Ovary (tissue), 9 donors: ENCODE measurements around the gene GATAD2A. TPM values are rescaled to one million over a fixed set of nuclear protein-coding genes. Genes with fewer than 3 reads are reported as not detected.

Source experiments
- DNase-seq, 5 donors: peaks; one replicate each; pipeline ENCODE4 v3.0.0-alpha.2; 2019 to 2020
- H3K27ac ChIP-seq, 2 donors: fragments of 200-600 bp; one replicate each; pipeline versions ENCODE4 v1.5.1 to v1.8.0; 2019 to 2022
- H3K27me3 ChIP-seq: fragments of 200-600 bp; one replicate; pipeline ENCODE4 v1.8.0; 2022
- H3K36me3 ChIP-seq: fragments of 200-600 bp; sonication (generic); one replicate; pipeline ENCODE4 v1.5.1; 2019
- H3K4me1 ChIP-seq: one replicate; pipeline ENCODE4 v1.8.1; 2013; ENCODE audit warnings: mild to moderate bottlenecking, moderate library complexity; ENCODE audit not compliant: insufficient read depth
- H3K4me3 ChIP-seq: fragments of 200-600 bp; sonication (generic); one replicate; pipeline ENCODE4 v1.5.1; 2017
- H3K9me3 ChIP-seq, 2 donors: fragments of 200-600 bp in 1 of 2; sonication (generic) in 1 of 2; one replicate each; pipeline versions ENCODE4 v1.5.1 to v1.8.1; 2013 to 2019; ENCODE audit warnings: mild to moderate bottlenecking in 1 of 2, moderate library complexity in 1 of 2
- EP300 ChIP-seq: sonication (generic); formaldehyde crosslinking; IDR thresholded peaks from one replicate; pipeline ENCODE4 v1.6.1; 2017; ENCODE audit warnings: antibody characterized with exemption
- POLR2A ChIP-seq: fragments of 450-650 bp; IDR thresholded peaks from one replicate; pipeline ENCODE4 v1.6.1; 2017; ENCODE audit warnings: antibody characterized with exemption, mild to moderate bottlenecking, moderate library complexity
- WGBS, 3 donors: extraction: QIAGEN DNeasy Blood & Tissue Kit in 1 of 3; methylation state at CpG; one replicate each; pipeline versions ENCODE4 v1.1.5 to v1.1.7; 2013 to 2017; 5-methylcytosine and 5-hydroxymethylcytosine counted together
- intact Hi-C, 4 donors: fragments of 100-400 bp; cut with DNase I; formaldehyde crosslinking; loops; one replicate each; pipeline versions ENCODE4 v1.11.0 to v1.15.1; 2022 to 2023
- polyA plus RNA-seq, 2 donors: library from polyadenylated mRNA; stranded (reverse); fragments of 200-250 nt in 1 of 2; fragments of 350-450 nt in 1 of 2; fragmentation: Illumina TruSeq in 1 of 2; extraction: RNeasy Lipid Tissue Mini Kit (QIAGEN cat#74804) in 1 of 2; gene quantifications; one replicate each; pipeline ENCODE4 v1.2.3, GENCODE V29; 2013 to 2014
- total RNA-seq, 7 donors: library from RNA; depleted of rRNA in 2 of 7; stranded (reverse); fragments of >200 nt in 2 of 7; fragmentation: NEBNext Ultra II Directional in 3 of 7; extraction: Animal tissue kit (Norgen Biotek cat#: 25700) in 3 of 7; gene quantifications; one replicate each; pipeline versions ENCODE4 v1.1.0 to v1.2.4, GENCODE V29; 2016 to 2023
- TF ChIP-seq, protein P1 (sequence below), 3 donors: fragments of 450-650 bp in 2 of 3; fragments of 200-600 bp in 1 of 3; IDR thresholded peaks; one replicate each; pipeline versions ENCODE4 v1.5.1 to v1.8.0; 2016 to 2022; ENCODE audit warnings: antibody characterized with exemption in 3 of 3, mild to moderate bottlenecking in 1 of 3
- donor health status: DM: no; HTN: no; CAD: no; lungs with moderate emphysema.
- donor health status: DM: no; HTN: no; CAD: no.
- donor health status: Bipolar disorder and iron deficiency.
- donor health status: DM: yes; HTN: yes; CAD: no.
- donor health status: DM: no; HTN: no; CAD: no.
- donor health status: DM: yes; HTN: yes; CAD: no.

GATAD2A gene
- total and polyA plus RNA-seq, 9 donors, result 10.7 to 83.0 (median 52.2) TPM

DNA sequence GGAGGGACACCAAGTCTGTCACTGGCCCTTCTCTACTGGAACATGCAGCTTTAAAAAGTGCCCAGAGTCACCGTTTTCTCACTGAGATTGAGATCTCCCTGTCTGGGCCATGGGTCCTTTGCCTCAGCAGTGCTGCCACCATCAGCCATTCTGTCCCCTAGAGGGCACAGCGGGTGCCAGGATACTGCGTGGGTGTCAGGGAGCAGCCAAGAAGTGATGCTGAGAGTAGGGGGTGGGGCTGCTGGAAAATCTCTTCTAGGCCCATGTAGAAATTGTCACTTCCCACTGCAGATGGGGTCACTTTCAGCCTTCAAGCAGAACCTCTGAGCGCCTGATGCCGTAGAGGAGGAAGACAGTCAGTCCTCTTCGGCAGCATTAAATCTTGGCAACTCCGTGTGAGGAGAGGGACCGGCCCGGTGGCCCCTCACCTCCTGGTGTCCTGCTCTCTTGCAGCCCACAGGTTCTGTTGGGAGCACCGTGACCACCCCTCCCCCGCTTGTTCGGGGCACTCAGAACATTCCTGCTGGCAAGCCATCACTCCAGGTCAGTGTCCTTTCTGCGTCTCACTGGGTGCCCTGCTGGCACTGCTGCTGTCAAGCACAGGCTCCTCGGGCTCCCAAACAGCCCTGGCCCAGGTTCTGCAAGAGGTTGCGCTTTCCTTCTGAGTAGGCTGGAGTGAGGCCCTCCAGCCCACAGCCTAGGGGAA lies 88.5 kb downstream of the GATAD2A start:
- intact Hi-C loops, result loop anchor here (5.0 to 10.0 kb wide), 3 partner anchors 127 to 349 kb away; no protein-coding TSS in a partner anchor
- H3K27ac ChIP-seq, result no peak overlapping the region
- WGBS, 3 donors, result 83 to 87% (median 84%) methylated on average over 13 to 15 of the region's 15 CpGs
- no peak overlapping the region for H3K4me3 ChIP-seq
- no peaks in the 10 kb centered on the region for H3K27me3 ChIP-seq
- no peak for DNase-seq
- peaks cover 10% of the 10 kb centered on the region for H3K4me1 ChIP-seq
- no peaks in the 10 kb centered on the region for H3K9me3 ChIP-seq
- TF ChIP-seq EP300 (no peak), POLR2A (no peak)
- TF ChIP-seq, protein P1, sequence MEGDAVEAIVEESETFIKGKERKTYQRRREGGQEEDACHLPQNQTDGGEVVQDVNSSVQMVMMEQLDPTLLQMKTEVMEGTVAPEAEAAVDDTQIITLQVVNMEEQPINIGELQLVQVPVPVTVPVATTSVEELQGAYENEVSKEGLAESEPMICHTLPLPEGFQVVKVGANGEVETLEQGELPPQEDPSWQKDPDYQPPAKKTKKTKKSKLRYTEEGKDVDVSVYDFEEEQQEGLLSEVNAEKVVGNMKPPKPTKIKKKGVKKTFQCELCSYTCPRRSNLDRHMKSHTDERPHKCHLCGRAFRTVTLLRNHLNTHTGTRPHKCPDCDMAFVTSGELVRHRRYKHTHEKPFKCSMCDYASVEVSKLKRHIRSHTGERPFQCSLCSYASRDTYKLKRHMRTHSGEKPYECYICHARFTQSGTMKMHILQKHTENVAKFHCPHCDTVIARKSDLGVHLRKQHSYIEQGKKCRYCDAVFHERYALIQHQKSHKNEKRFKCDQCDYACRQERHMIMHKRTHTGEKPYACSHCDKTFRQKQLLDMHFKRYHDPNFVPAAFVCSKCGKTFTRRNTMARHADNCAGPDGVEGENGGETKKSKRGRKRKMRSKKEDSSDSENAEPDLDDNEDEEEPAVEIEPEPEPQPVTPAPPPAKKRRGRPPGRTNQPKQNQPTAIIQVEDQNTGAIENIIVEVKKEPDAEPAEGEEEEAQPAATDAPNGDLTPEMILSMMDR (IDR thresholded peaks at IDR 0.05), result no peak
- H3K36me3 ChIP-seq, result no peaks in the 10 kb centered on the region

DNA sequence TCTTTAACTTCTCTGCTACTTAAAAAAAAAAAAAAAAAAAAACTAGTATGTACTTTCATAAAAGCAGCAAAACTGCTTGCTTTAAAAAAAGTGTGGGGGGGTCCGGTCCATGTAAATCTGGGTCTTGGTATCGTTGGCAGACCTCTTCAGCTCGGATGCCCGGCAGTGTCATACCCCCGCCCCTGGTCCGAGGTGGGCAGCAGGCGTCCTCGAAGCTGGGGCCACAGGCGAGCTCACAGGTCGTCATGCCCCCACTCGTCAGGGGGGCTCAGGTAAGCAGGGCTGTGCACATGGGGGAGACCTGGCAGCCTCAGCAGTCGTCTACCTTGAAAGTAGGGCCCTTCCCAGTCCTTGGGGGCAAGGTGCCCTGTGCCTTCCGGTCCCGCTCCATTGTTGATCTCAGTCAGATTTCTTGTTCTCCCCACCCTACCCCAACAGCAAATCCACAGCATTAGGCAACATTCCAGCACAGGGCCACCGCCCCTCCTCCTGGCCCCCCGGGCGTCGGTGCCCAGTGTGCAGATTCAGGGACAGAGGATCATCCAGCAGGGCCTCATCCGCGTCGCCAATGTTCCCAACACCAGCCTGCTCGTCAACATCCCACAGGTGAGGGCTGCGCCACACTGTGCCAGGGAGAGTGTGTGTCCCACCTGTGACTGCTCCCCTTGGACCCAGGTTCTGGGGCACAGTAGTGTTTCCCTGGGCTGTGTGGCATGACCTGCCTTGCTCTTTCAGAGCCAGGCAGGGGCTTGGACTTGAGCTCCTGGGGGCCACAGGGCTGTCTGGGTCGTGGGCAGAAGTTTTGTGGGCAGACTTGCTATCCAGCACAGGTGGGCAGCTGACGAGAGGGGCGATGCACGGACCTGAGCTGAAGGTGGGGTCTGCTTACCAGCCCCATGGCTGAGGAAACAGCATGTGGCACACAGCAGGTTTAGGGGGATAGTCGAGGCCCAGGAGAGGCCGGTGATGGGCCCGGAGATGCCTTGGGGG lies 90.4 kb downstream of the GATAD2A start:
- no peaks in the 10 kb centered on the region for H3K27me3 ChIP-seq
- no peaks in the 10 kb centered on the region for H3K4me1 ChIP-seq
- no peak for DNase-seq
- H3K9me3 ChIP-seq, result no peaks in the 10 kb centered on the region
- H3K36me3 ChIP-seq, result no peaks in the 10 kb centered on the region
- H3K4me3 ChIP-seq, result no peak overlapping the region
- TF ChIP-seq, protein P1 (IDR thresholded peaks at IDR 0.05), result no peak
- TF ChIP-seq POLR2A (no peak), EP300 (no peak)
- intact Hi-C loops, result loop anchor here in 1 of 4 donors (10.0 kb wide), 1 partner anchor 351 kb away; no protein-coding TSS in a partner anchor
- WGBS, 3 donors, result 87 to 88% (median 87%) methylated on average over 29 to 30 of the region's 30 CpGs
- no peak overlapping the region for H3K27ac ChIP-seq

GRCh38 chr19:19498255-19498991 lies 92.9 kb downstream of the GATAD2A start:
- Histone ChIP-seq H3K9me3 (no peaks in the 10 kb centered on the region), H3K36me3 (no peaks in the 10 kb centered on the region), H3K4me3 (no peak overlapping the region), H3K27ac (no peak overlapping the region), H3K27me3 (no peaks in the 10 kb centered on the region), H3K4me1 (no peaks in the 10 kb centered on the region)
- no peak for DNase-seq
- TF ChIP-seq, protein P1 (IDR thresholded peaks at IDR 0.05), result no peak
- no peak for TF ChIP-seq POLR2A
- WGBS, 3 donors, result 89 to 92% (median 90%) methylated on average over 33 of the region's 33 CpGs
- intact Hi-C loops, result loop anchor here in 1 of 4 donors (10.0 kb wide), 1 partner anchor 354 kb away; no protein-coding TSS in a partner anchor
